OCI-LY3 (cell line): Measurements from ENCODE around the gene HNRNPDL.

Experiments used
- H2AFZ ChIP-seq: fragments of 200-600, 300-600 bp; shearing (Covaris generic); 2 replicates; pipeline ENCODE4 v1.6.0; 2014; ENCODE audit warnings: antibody characterized with exemption, low read depth, low read length
- H3K27ac ChIP-seq: fragments of 200-600, 300-600 bp; sonication (generic); 2 replicates; pipeline ENCODE4 v1.5.1; 2014; ENCODE audit warnings: mild to moderate bottlenecking, low read length, moderate library complexity, mixed read lengths
- H3K27me3 ChIP-seq: fragments of 200-600, 300-600 bp; sonication (generic); 2 replicates; pipeline ENCODE4 v1.6.1; 2014; ENCODE audit warnings: low read depth, low read length, mixed read lengths
- H3K36me3 ChIP-seq: fragments of 200-600, 300-600 bp; sonication (generic); replicated peaks from 2 replicates; pipeline ENCODE3; 2014; ENCODE audit warnings: low read depth, low read length, mixed read lengths
- H3K4me1 ChIP-seq: fragments of 300-600, 200-600 bp; sonication (generic); 2 replicates; pipeline ENCODE4 v1.6.1; 2014; ENCODE audit warnings: low read length, mixed read lengths
- H3K4me2 ChIP-seq: fragments of 200-600, 300-600 bp; sonication (generic); 2 replicates; pipeline ENCODE4 v1.6.1; 2014; ENCODE audit warnings: low read length, mixed read lengths
- H3K4me3 ChIP-seq: fragments of 300-600, 200-600 bp; sonication (generic); 2 replicates; pipeline ENCODE4 v1.5.1; 2014; ENCODE audit warnings: antibody characterized with exemption, mild to moderate bottlenecking, low read length, moderate library complexity
- H3K79me2 ChIP-seq: fragments of 300-600, 200-600 bp; shearing (Covaris generic); 2 replicates; pipeline ENCODE4 v1.6.1; 2014; ENCODE audit warnings: mild to moderate bottlenecking, low read length, mixed read lengths
- H3K9ac ChIP-seq: fragments of 300-600, 200-600 bp; shearing (Covaris generic); 2 replicates; pipeline ENCODE4 v1.6.0; 2014; ENCODE audit warnings: mild to moderate bottlenecking, low read length, moderate library complexity
- H3K9me3 ChIP-seq: fragments of 200-600, 300-600 bp; shearing (Covaris generic); 2 replicates; pipeline ENCODE4 v1.6.1; 2014; ENCODE audit warnings: low read length, mixed read lengths; ENCODE audit not compliant: insufficient read depth
- H4K20me1 ChIP-seq: fragments of 200-600, 300-600 bp; sonication (generic); 2 replicates; pipeline ENCODE4 v1.6.1; 2016; ENCODE audit warnings: low read length, mixed read lengths; ENCODE audit not compliant: insufficient read depth
- EZH2phosphoT487 ChIP-seq: fragments of 200-600 bp; shearing (Covaris generic); IDR thresholded peaks from 2 replicates; pipeline ENCODE4 v1.6.1; 2018; ENCODE audit warnings: antibody characterized with exemption, mixed run types, low read depth
- TF ChIP-seq, protein P1 (sequence below): fragments of 200-600, 300-600 bp; sonication (generic); IDR thresholded peaks from 2 replicates; pipeline ENCODE4 v1.5.1; 2014; ENCODE audit warnings: antibody characterized with exemption, low read length, low read depth

Gene HNRNPDL

DNA sequence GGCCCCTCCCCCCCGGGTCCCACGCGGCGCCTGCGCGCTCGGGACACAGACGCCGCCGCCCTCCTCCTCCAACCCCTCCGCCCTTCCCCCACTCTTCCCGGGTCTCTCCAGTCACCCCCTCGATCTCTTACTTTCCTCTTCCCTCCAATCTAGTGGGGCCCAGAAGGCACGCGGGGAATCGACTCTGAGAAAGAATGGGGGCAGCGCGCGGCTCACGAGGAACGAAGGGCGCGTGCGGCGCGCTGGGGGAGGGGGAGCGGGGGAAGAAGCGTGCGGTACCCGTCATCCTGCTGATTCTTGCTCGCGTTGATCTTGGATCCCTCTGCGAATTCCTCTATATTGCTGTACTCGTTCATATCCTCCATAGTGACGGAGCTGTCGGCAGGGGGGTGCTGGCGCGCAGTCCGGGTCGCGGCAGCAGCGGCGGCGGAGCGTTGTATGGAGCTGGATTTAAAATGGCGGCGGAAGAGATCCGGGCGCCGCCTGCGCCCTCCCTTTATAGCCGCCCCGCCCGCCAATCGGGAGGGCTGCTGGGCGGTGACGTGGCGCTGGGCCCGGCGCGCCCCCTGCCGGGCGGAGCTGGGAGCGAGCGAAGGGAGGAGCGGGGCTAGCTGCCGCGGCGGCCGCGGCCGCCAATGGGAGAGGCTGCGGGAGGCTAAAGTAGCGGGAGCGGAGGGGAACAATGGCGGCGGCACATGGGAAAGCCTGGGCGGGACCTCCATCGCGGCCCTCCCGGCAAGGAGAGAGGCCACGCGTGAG lies 1.1 kb downstream of the HNRNPDL start:
- peak overlapping the region; percentile 91 for H3K27ac ChIP-seq
- TF ChIP-seq, protein P1, sequence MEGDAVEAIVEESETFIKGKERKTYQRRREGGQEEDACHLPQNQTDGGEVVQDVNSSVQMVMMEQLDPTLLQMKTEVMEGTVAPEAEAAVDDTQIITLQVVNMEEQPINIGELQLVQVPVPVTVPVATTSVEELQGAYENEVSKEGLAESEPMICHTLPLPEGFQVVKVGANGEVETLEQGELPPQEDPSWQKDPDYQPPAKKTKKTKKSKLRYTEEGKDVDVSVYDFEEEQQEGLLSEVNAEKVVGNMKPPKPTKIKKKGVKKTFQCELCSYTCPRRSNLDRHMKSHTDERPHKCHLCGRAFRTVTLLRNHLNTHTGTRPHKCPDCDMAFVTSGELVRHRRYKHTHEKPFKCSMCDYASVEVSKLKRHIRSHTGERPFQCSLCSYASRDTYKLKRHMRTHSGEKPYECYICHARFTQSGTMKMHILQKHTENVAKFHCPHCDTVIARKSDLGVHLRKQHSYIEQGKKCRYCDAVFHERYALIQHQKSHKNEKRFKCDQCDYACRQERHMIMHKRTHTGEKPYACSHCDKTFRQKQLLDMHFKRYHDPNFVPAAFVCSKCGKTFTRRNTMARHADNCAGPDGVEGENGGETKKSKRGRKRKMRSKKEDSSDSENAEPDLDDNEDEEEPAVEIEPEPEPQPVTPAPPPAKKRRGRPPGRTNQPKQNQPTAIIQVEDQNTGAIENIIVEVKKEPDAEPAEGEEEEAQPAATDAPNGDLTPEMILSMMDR: peak; percentile 79
- no peak for TF ChIP-seq EZH2phosphoT487
- peaks cover 59% of the 10 kb centered on the region for H3K36me3 ChIP-seq
- H4K20me1 ChIP-seq: peaks cover 59% of the 10 kb centered on the region
- peaks cover 18% of the 10 kb centered on the region for H3K4me1 ChIP-seq
- peak overlapping the region; percentile 63; the same call in 1 of the 2 replicates for H2AFZ ChIP-seq
- no peaks in the 10 kb centered on the region for H3K27me3 ChIP-seq
- H3K4me2 ChIP-seq: peak overlapping the region; percentile 91
- H3K79me2 ChIP-seq: peaks cover 92% of the 10 kb centered on the region
- H3K4me3 ChIP-seq: peak overlapping the region; percentile 99
- H3K9ac ChIP-seq: peak overlapping the region; percentile 100
- no peaks in the 10 kb centered on the region for H3K9me3 ChIP-seq

DNA sequence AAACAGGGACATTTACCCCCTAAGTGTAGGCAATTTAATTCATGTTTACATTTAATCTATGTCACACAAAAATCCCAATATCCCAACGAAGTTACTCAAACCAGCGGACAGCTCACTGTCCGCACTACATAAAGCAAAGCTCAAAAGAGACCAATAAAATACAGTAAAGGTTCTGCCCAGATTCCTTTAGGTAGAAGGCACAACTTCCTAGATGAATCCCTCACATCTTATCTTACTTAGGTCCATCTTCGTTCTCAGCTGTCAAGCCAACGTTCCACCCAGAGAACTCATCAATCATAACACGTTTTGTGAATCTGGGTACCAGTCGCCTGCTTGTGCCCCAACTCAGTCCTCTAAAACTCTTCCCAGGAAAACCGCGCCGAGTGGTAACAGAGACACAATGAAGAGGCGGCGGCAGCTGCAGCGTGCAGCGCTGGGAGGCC lies 1.7 kb downstream of the HNRNPDL start:
- Histone ChIP-seq H4K20me1 (peaks cover 65% of the 10 kb centered on the region), H2AFZ (no peak overlapping the region), H3K4me3 (peak overlapping the region; percentile 99), H3K79me2 (peaks cover 87% of the 10 kb centered on the region), H3K27ac (peak overlapping the region; percentile 80), H3K4me2 (peak overlapping the region; percentile 91), H3K36me3 (peaks cover 59% of the 10 kb centered on the region), H3K9ac (peak overlapping the region; percentile 99), H3K9me3 (no peaks in the 10 kb centered on the region), H3K27me3 (no peaks in the 10 kb centered on the region), H3K4me1 (peaks cover 18% of the 10 kb centered on the region)
- TF ChIP-seq, protein P1: no peak
- TF ChIP-seq EZH2phosphoT487: no peak

DNA sequence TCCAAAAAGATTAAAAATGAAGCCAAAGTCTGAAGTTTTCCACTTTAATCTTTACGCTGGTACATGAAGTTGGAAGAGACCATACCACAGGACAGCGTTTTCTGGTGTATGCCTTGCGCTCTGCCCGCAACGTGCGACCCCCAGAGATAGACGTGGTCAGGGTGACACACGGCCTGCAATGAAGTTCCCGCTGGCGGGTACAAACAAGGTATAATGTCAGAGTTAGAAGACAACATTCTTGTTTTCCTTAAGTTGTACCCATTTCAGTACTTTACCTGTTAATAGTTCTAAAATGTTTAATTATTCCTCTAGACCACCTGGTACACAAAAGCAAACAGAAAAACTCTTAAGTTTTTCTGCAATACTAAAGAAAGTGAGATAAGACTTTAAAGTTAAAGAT lies 4.8 kb downstream of the HNRNPDL start:
- H3K36me3 ChIP-seq: peaks cover 69% of the 10 kb centered on the region
- no peak overlapping the region for H2AFZ ChIP-seq
- no peaks in the 10 kb centered on the region for H3K9me3 ChIP-seq
- H3K4me3 ChIP-seq: no peak overlapping the region
- no peak overlapping the region for H3K9ac ChIP-seq
- peaks cover 10% of the 10 kb centered on the region for H3K4me1 ChIP-seq
- H3K4me2 ChIP-seq: no peak overlapping the region
- H4K20me1 ChIP-seq: peaks cover 70% of the 10 kb centered on the region
- H3K79me2 ChIP-seq: peaks cover 57% of the 10 kb centered on the region
- H3K27ac ChIP-seq: no peak overlapping the region
- no peaks in the 10 kb centered on the region for H3K27me3 ChIP-seq
- TF ChIP-seq, protein P1: no peak
- TF ChIP-seq EZH2phosphoT487: no peak

DNA sequence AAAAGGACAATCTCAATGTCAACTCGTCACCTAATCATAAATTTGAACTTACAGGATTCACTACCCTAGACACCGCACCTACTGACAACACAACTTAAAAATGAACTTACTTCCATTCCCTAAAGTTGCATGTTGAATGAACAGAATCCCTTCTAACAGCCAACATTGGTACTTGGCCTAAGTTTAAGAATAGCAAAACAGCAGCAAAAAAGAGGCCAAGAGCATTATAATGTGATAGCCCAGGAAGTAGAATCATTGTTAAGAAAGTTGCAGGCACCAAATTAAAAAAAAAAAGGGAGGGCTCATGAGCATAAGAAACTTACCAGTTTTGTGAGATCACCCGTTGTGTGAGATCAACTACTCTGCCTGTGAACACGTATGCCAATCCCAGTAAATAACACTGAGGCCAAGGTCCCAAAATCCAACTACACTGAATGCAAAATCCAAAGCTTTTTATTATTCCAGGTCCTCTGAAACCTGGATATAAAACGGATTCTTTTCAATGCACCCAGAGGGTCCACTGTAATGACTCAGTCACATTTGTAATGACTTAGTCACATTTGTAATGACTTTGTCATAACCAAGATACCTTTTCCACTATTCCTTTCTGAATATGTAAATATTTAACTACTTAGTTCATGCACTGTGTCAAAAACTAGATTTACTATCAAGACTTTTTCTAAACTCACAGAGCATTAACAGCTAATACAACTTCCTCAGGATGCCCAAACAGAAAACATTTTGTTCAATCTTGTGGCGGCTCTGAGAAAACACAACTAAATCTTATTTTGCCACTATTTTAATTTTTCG lies 6.8 kb downstream of the HNRNPDL start:
- Histone ChIP-seq H3K36me3 (peaks cover 63% of the 10 kb centered on the region), H2AFZ (no peak overlapping the region), H3K79me2 (peaks cover 40% of the 10 kb centered on the region), H3K4me1 (peaks cover 10% of the 10 kb centered on the region), H3K9ac (no peak overlapping the region), H3K9me3 (no peaks in the 10 kb centered on the region), H4K20me1 (peaks cover 64% of the 10 kb centered on the region), H3K27me3 (no peaks in the 10 kb centered on the region), H3K4me2 (no peak overlapping the region), H3K27ac (no peak overlapping the region), H3K4me3 (no peak overlapping the region)
- no peak for TF ChIP-seq EZH2phosphoT487
- TF ChIP-seq, protein P1: no peak
